ENCODE results near the gene ARHGEF39. TPM values are rescaled to one million over a fixed set of nuclear protein-coding genes. Genes with fewer than 3 reads are reported as not detected.
A peak's percentile ranks its signal among the peaks of the same experiment; 100 is the strongest.

Gene ARHGEF39, protein sequence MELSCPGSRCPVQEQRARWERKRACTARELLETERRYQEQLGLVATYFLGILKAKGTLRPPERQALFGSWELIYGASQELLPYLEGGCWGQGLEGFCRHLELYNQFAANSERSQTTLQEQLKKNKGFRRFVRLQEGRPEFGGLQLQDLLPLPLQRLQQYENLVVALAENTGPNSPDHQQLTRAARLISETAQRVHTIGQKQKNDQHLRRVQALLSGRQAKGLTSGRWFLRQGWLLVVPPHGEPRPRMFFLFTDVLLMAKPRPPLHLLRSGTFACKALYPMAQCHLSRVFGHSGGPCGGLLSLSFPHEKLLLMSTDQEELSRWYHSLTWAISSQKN
- 4.8 and 5.9 TPM in 2 replicates for total RNA-seq (2014; rRNA removed; shearing (Covaris generic))
- 13.2 and 15.7 TPM in 2 replicates for polyA plus RNA-seq (2015; cell fraction: cytosol; rRNA removed)
- polyA plus RNA-seq (2015; cell fraction: nucleus; rRNA removed), result 84.0 and 113 TPM in 2 replicates

GRCh38 chr9:35664531-35665470 lies at the start of gene ARHGEF39:
TSS of gene ARHGEF39 (minus strand) at chr9:35665195. CDS start at chr9:35665169, 26 bp downstream.
- DNase-seq (ENCODE audit: low read depth, low spot score), result peak; percentile 82
- in situ Hi-C loops (cut with HindIII; ENCODE audit: low pct_unique_long_range_greater_than_20kb, low sequenced_read_pairs), result no loop called here

DNA sequence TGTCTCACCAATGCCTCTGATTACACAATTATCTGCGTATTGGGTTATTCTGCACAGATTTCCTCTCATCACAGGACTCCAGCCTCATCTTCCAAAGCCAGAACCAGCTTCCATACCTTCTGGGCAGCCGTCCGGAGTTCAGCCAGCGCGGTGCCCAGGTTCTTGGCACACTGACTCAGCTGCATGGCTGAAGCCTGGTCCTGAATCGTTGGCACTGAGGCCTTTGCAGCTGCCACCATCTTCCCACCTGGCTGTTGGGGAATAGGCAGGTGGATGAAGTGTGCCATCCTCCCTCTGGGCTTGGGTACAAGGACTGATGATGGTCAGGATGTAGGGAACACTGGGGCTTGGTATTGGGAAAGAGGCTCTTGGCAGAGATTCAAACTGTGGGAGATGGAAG lies 49.1 kb upstream of the ARHGEF39 start:
- no peak for DNase-seq (ENCODE audit: low read depth, low spot score)
- in situ Hi-C loops (cut with HindIII; ENCODE audit: low pct_unique_long_range_greater_than_20kb, low sequenced_read_pairs), result no loop called here

- DNase-seq (ENCODE audit: low read depth, low spot score), result no peak
- in situ Hi-C loops (cut with HindIII; ENCODE audit: low pct_unique_long_range_greater_than_20kb, low sequenced_read_pairs), result no loop called here
These were observed 48.6 kb upstream of the ARHGEF39 start for GRCh38 chr9:35713578-35713977.

- in situ Hi-C loops (cut with HindIII; ENCODE audit: low pct_unique_long_range_greater_than_20kb, low sequenced_read_pairs), result no loop called here
- DNase-seq (ENCODE audit: low read depth, low spot score), result no peak
These were observed 47.9 kb upstream of the ARHGEF39 start for GRCh38 chr9:35712762-35713400.

GRCh38 chr9:35711501-35712428 lies 46.8 kb upstream of the ARHGEF39 start:
- no peak for DNase-seq (ENCODE audit: low read depth, low spot score)
- in situ Hi-C loops (cut with HindIII; ENCODE audit: low pct_unique_long_range_greater_than_20kb, low sequenced_read_pairs), result no loop called here

DNA sequence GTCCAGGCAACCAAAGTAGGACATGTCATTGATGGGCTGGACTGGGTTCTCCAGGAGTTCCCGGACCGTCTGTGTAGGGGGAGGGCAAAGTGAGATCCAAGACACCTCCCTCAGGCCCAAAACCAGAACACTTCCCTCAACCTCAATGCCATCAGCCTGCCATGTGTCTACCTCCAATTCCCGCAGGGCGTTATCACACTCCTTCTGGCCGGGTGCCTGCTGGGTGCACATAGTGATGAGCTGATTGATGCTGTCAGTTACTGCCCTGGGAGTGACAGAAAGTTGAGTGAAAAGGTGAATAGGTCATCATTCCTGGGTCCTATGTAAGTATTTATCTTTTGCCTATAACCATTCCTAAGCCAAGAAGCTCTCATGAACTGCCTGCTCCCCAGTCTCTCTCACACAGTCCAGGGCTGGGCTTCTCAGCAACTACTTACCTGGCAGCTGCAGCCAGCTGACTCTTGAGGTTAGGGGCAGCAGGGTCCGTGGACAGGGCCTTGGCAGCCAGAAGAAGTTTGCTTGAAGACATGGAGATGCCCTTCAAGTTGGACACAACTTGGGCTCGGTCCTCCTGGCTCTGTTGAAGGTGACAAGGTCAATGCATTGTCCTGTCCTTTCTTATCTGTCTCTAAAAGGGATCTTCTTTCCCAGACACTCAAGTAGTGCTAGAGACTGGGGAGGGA lies 46.0 kb upstream of the ARHGEF39 start:
- in situ Hi-C loops (cut with HindIII; ENCODE audit: low pct_unique_long_range_greater_than_20kb, low sequenced_read_pairs), result no loop called here
- no peak for DNase-seq (ENCODE audit: low read depth, low spot score)

GRCh38 chr9:35708146-35708545 lies 43.2 kb upstream of the ARHGEF39 start:
- DNase-seq (ENCODE audit: low read depth, low spot score), result no peak
- in situ Hi-C loops (cut with HindIII; ENCODE audit: low pct_unique_long_range_greater_than_20kb, low sequenced_read_pairs), result no loop called here

DNA sequence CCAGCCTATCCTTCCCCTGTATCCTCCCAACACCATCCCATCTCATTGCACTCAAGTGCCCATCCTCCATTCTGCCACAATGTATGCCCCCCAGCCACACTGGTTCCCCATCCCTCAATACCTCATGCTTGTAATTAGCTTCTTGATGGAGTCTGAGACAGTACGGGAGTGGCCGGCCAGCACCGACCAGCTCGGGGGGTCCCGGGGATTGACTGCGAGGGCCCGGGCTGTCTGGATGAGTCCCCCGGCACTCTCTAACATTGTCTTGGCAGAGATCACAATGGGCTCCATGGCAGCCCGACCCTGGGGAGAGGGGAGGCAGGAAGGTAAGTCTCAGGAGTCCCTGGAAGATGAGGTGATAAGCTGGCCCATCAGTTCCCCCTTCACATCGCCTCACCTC lies 42.0 kb upstream of the ARHGEF39 start:
- in situ Hi-C loops (cut with HindIII; ENCODE audit: low pct_unique_long_range_greater_than_20kb, low sequenced_read_pairs), result no loop called here
- DNase-seq (ENCODE audit: low read depth, low spot score), result no peak

GRCh38 chr9:35705836-35706430 lies 40.9 kb upstream of the ARHGEF39 start:
- in situ Hi-C loops (cut with HindIII; ENCODE audit: low pct_unique_long_range_greater_than_20kb, low sequenced_read_pairs), result no loop called here
- no peak for DNase-seq (ENCODE audit: low read depth, low spot score)

GRCh38 chr9:35705372-35705771 lies 40.4 kb upstream of the ARHGEF39 start:
- no peak for DNase-seq (ENCODE audit: low read depth, low spot score)
- in situ Hi-C loops (cut with HindIII; ENCODE audit: low pct_unique_long_range_greater_than_20kb, low sequenced_read_pairs), result no loop called here

DNA sequence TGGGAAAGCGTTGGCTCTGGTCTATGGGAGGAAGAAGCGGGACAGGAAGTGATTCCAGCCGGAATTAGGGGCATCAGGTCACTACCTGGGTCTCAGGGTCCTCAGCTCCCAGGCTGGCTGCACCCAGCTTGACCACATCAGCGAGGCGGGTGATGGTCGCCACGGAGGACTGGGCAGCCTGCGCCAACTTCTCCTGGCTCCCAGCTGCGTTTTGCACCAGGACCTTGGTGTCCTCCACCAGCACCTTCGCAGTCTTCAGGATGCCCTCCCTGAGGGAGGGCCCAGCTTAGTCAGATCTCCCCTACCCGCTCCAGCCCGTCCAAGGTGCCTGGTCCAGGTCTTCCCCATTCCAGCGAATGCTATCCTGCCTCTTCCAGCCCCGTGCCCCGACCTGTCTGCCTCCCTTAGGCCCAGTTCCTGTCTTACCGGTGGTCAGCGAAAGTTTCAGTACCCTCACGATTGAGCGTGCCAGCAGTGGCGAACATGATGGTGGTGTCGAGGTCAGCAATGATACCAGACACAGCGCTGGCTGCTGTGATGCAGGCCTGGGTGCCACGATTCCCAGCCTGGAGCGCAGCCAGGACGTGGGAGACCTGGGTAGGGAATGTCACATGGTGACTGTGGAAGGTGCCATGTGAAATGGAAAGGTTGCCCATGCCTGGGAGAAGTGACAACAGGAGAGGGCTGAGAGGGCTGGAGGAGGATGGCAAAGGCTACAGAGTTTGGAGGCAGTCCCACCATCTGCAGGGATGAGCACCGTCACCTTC lies 39.1 kb upstream of the ARHGEF39 start:
- in situ Hi-C loops (cut with HindIII; ENCODE audit: low pct_unique_long_range_greater_than_20kb, low sequenced_read_pairs), result no loop called here
- no peak for DNase-seq (ENCODE audit: low read depth, low spot score)

DNA sequence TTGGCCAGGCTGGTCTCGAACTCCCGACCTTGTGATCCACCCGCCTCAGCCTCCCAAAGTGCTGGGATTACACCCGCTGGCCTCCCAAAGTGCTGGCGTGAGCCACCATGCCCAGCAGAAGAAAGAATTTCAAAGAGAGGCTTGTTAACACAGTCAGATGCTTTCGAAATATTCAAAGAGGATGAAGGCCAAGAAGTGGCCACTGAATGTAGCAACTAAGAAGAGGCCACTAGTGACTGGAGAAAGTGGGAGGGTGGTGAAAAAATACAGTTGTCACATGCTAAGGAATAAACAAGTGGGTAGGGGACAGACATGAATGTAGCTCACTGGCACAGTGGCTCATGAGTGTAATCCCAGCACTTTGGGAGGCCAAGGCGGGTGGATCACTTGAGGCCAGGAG lies 37.7 kb upstream of the ARHGEF39 start:
- DNase-seq (ENCODE audit: low read depth, low spot score), result no peak
- in situ Hi-C loops (cut with HindIII; ENCODE audit: low pct_unique_long_range_greater_than_20kb, low sequenced_read_pairs), result no loop called here

DNA sequence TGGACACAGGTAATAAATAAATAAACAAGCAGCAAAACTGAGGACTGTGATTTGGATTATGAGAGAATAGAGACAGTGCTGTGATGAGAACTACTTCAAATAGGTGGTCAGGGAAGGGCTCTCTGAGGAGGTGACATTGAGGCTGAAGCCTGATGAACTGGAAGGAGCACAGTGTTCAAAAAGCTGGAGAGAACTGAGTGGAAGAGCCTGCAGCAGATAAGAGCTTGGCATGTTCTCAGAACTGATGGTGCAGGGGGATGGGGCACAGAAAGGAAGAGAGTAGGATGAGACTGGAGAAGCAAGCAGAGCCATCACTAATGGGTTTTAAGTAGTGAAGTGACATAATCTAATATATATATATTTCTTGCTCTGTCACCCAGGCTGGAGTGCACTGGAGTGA lies 35.9 kb upstream of the ARHGEF39 start:
- in situ Hi-C loops (cut with HindIII; ENCODE audit: low pct_unique_long_range_greater_than_20kb, low sequenced_read_pairs), result no loop called here

DNA sequence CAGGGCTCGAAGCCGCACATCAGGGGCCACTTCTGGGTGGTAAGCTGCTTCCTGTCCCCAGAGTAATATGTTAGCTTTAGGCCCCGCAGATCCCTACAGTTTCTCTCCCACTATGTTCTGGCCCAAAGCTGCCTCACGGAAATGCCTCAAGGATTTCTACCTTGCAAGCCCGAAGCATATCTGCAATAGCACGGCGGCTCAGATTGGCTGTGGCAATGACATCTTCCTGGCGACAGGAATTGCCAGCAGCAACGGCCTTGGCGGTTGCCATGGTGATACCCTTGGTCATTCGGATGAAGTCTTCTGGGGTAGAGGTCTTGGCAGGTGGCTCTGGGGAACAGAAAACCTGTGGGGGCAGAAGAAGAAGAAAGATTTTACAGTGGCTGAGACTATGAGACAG lies 35.0 kb upstream of the ARHGEF39 start:
- no peak for DNase-seq (ENCODE audit: low read depth, low spot score)
- in situ Hi-C loops (cut with HindIII; ENCODE audit: low pct_unique_long_range_greater_than_20kb, low sequenced_read_pairs), result no loop called here

More for the DNA sequence above, 35.9 kb upstream of the ARHGEF39 start:
- DNase-seq (ENCODE audit: low read depth, low spot score), result no peak

DNA sequence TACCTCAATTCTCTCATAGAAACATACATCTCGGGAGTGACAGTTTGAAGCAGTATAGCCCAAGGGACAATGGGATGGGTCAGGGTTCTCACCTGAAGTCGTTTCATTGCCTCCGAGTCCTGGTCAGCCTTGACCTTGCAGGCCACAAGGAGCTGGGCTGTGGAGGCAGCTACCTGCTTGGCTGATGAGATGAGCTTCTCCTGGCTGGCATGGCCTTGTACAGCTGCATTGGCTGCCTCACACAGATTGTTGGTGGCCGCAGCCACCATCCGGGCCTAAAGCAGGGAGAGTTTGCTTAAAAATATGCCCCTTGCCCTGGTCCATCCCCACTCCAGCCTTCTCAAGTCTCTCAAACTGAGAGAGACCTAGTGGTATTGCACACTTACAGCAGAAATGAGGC lies 33.2 kb upstream of the ARHGEF39 start:
- no peak for DNase-seq (ENCODE audit: low read depth, low spot score)
- in situ Hi-C loops (cut with HindIII; ENCODE audit: low pct_unique_long_range_greater_than_20kb, low sequenced_read_pairs), result no loop called here

- no peak for DNase-seq (ENCODE audit: low read depth, low spot score)
- in situ Hi-C loops (cut with HindIII; ENCODE audit: low pct_unique_long_range_greater_than_20kb, low sequenced_read_pairs), result no loop called here
These were observed 32.5 kb upstream of the ARHGEF39 start for GRCh38 chr9:35697486-35697885.

Measured in SK-MEL-5 (cell line).